MM.1S (cell line): ENCODE measurements around the gene AMZ1.

Source experiments
- DNase-seq: peaks from one replicate; pipeline ENCODE4 v3.0.0-alpha.2; 2015
- H2AFZ ChIP-seq: fragments of 300-600 bp; sonication (generic); 2 replicates; pipeline ENCODE4 v1.6.0; 2016; ENCODE audit warnings: antibody characterized with exemption, low read length
- H3F3A ChIP-seq: fragments of 300-600 bp; sonication (generic); 2 replicates; pipeline ENCODE4 v1.6.1; 2016; ENCODE audit warnings: mild to moderate bottlenecking, antibody characterized with exemption, low read length, moderate library complexity, mixed read lengths; ENCODE audit not compliant: insufficient read depth
- H3K27ac ChIP-seq: fragments of 300-600 bp; sonication (generic); 2 replicates; pipeline ENCODE4 v1.5.1; 2016; ENCODE audit warnings: mild to moderate bottlenecking, low read length
- H3K27me3 ChIP-seq: fragments of 300-600 bp; sonication (generic); replicated peaks from 2 replicates; pipeline ENCODE4 v1.6.0; 2016; ENCODE audit warnings: low read length; ENCODE audit not compliant: insufficient read depth
- H3K36me3 ChIP-seq: fragments of 300-600 bp; sonication (generic); replicated peaks from 2 replicates; pipeline ENCODE4 v1.6.1; 2016; ENCODE audit warnings: mild to moderate bottlenecking, low read length, mixed read lengths; ENCODE audit not compliant: insufficient read depth
- H3K4me1 ChIP-seq: fragments of 300-600 bp; sonication (generic); 2 replicates; pipeline ENCODE4 v1.6.1; 2016; ENCODE audit warnings: low read length, mixed read lengths
- H3K4me2 ChIP-seq: fragments of 300-600 bp; sonication (generic); 2 replicates; pipeline ENCODE4 v1.6.0; 2016; ENCODE audit warnings: low read depth, low read length
- H3K4me3 ChIP-seq: fragments of 300-600 bp; sonication (generic); 2 replicates; pipeline ENCODE4 v1.5.1; 2016; ENCODE audit warnings: low read length, mixed read lengths
- H3K79me2 ChIP-seq: fragments of 300-600 bp; sonication (generic); 2 replicates; pipeline ENCODE4 v1.6.1; 2016; ENCODE audit warnings: mixed run types, low read length, mixed read lengths
- H3K9ac ChIP-seq: fragments of 300-600 bp; sonication (generic); 2 replicates; pipeline ENCODE4 v1.6.1; 2016; ENCODE audit warnings: low read length, mixed read lengths
- H3K9me2 ChIP-seq: fragments of 300-600 bp; sonication (generic); replicated peaks from 2 replicates; pipeline ENCODE4 v1.6.1; 2016; ENCODE audit warnings: mild to moderate bottlenecking, low read length, mixed read lengths; ENCODE audit not compliant: insufficient read depth
- H3K9me3 ChIP-seq: fragments of 300-600 bp; sonication (generic); replicated peaks from 2 replicates; pipeline ENCODE4 v1.6.1; 2016; ENCODE audit warnings: mild to moderate bottlenecking, low read length, mixed read lengths; ENCODE audit not compliant: insufficient read depth
- H4K20me1 ChIP-seq: fragments of 300-600 bp; sonication (generic); 2 replicates; pipeline ENCODE4 v1.6.1; 2016; ENCODE audit warnings: mild to moderate bottlenecking, low read length, moderate library complexity, mixed read lengths; ENCODE audit not compliant: insufficient read depth
- EZH2 ChIP-seq: fragments of 300-600 bp; sonication (generic); optimal IDR thresholded peaks from 2 replicates; pipeline ENCODE3; 2017; ENCODE audit warnings: low read depth, mild to moderate bottlenecking, antibody characterized with exemption, low read length, mixed read lengths
- EZH2phosphoT487 ChIP-seq: fragments of 300-600 bp; sonication (generic); IDR thresholded peaks from 2 replicates; pipeline ENCODE4 v1.6.1; 2018; ENCODE audit warnings: antibody characterized with exemption, low read length
- TF ChIP-seq, protein P1 (sequence below): fragments of 300-600 bp; sonication (generic); IDR thresholded peaks from 2 replicates; pipeline ENCODE4 v1.5.1; 2016; ENCODE audit warnings: antibody characterized with exemption, low read length, mixed read lengths

The AMZ1 gene

DNA sequence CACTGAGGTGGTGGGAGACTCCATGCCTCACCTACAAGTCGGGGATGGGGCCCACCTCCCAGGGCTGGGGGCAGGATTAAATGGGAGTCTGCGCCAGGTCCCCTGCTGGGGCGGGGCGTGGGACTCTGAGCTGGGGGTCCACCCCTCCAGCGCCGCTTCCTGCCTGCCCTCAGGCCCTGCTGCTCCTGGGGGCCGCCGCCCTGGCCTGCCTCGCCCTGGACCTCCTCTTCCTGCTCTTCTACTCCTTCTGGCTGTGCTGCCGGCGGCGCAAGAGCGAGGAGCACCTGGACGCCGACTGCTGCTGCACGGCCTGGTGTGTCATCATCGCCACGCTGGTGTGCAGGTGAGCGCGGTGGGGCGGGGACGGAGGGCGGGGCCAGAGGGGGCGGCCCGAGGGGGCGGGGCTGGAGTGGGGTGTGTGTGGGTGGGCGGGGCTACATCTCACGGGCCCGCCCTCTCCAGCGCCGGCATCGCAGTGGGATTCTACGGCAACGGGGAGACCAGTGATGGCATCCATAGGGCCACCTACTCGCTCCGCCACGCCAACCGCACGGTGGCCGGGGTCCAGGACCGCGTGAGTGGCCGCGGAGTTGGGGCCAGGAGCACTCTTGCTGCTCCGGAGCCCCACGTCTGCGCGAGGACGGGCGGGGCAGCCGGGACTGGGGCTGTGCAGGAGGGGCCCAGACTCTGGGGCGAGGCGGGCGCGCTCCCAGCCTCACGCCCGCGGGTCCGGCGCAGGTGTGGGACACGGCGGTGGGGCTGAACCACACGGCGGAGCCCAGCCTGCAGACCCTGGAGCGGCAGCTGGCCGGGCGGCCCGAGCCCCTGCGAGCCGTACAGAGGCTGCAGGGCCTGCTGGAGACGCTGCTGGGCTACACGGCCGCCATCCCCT is 41.1 kb upstream of the AMZ1 start:
- H3K9me3 ChIP-seq, result no peaks in the 10 kb centered on the region
- no peak overlapping the region for H2AFZ ChIP-seq
- no peak for DNase-seq
- H3K36me3 ChIP-seq, result no peaks in the 10 kb centered on the region
- peaks cover 27% of the 10 kb centered on the region for H3K27me3 ChIP-seq
- no peaks in the 10 kb centered on the region for H3K4me1 ChIP-seq
- no peak overlapping the region for H3K4me2 ChIP-seq
- no peak overlapping the region for H3K27ac ChIP-seq
- H3K9ac ChIP-seq, result no peak overlapping the region
- H3K9me2 ChIP-seq, result no peaks in the 10 kb centered on the region
- H4K20me1 ChIP-seq, result no peaks in the 10 kb centered on the region
- H3K79me2 ChIP-seq, result no peaks in the 10 kb centered on the region
- TF ChIP-seq EZH2phosphoT487 (no peak), EZH2 (no peak)
- TF ChIP-seq, protein P1, sequence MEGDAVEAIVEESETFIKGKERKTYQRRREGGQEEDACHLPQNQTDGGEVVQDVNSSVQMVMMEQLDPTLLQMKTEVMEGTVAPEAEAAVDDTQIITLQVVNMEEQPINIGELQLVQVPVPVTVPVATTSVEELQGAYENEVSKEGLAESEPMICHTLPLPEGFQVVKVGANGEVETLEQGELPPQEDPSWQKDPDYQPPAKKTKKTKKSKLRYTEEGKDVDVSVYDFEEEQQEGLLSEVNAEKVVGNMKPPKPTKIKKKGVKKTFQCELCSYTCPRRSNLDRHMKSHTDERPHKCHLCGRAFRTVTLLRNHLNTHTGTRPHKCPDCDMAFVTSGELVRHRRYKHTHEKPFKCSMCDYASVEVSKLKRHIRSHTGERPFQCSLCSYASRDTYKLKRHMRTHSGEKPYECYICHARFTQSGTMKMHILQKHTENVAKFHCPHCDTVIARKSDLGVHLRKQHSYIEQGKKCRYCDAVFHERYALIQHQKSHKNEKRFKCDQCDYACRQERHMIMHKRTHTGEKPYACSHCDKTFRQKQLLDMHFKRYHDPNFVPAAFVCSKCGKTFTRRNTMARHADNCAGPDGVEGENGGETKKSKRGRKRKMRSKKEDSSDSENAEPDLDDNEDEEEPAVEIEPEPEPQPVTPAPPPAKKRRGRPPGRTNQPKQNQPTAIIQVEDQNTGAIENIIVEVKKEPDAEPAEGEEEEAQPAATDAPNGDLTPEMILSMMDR, result no peak
- H3F3A ChIP-seq, result no peaks in the 10 kb centered on the region
- H3K4me3 ChIP-seq, result no peak overlapping the region

DNA sequence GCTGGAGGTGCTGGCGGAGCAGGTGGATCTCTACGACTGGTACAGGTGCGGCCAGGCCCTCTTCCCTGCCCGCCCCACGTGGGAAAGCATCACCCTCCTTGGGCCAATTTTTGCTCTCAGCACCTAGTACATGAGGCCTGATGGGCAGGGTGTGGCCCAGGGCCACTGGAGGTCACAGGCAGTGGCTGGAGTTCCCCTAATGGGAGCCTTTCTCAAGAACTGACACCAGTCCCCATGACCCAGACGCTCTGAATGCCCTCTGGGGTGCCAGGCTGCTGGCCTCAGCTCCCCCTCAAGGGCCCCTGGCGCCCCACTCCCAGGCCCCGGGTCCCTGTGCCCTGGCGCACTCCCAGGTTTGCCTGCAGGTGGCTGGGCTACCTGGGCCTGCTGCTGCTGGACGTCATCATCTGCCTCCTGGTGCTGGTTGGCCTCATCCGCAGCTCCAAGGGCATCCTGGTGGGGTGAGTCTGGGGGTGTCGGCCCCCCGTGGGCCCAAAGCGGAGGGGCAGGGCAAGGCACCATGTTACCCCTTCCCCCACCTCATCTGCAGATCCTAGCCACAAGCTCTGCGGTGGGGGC is 40.3 kb upstream of the AMZ1 start:
- H3K4me2 ChIP-seq, result no peak overlapping the region
- H3K4me3 ChIP-seq, result no peak overlapping the region
- no peaks in the 10 kb centered on the region for H3K9me3 ChIP-seq
- H3K9me2 ChIP-seq, result no peaks in the 10 kb centered on the region
- peaks cover 33% of the 10 kb centered on the region for H3K27me3 ChIP-seq
- no peaks in the 10 kb centered on the region for H4K20me1 ChIP-seq
- no peak overlapping the region for H2AFZ ChIP-seq
- no peaks in the 10 kb centered on the region for H3K4me1 ChIP-seq
- no peak overlapping the region for H3K9ac ChIP-seq
- no peaks in the 10 kb centered on the region for H3F3A ChIP-seq
- DNase-seq, result no peak
- no peaks in the 10 kb centered on the region for H3K79me2 ChIP-seq
- no peaks in the 10 kb centered on the region for H3K36me3 ChIP-seq
- no peak overlapping the region for H3K27ac ChIP-seq
- TF ChIP-seq EZH2 (no peak), EZH2phosphoT487 (no peak)
- TF ChIP-seq, protein P1, result no peak

DNA sequence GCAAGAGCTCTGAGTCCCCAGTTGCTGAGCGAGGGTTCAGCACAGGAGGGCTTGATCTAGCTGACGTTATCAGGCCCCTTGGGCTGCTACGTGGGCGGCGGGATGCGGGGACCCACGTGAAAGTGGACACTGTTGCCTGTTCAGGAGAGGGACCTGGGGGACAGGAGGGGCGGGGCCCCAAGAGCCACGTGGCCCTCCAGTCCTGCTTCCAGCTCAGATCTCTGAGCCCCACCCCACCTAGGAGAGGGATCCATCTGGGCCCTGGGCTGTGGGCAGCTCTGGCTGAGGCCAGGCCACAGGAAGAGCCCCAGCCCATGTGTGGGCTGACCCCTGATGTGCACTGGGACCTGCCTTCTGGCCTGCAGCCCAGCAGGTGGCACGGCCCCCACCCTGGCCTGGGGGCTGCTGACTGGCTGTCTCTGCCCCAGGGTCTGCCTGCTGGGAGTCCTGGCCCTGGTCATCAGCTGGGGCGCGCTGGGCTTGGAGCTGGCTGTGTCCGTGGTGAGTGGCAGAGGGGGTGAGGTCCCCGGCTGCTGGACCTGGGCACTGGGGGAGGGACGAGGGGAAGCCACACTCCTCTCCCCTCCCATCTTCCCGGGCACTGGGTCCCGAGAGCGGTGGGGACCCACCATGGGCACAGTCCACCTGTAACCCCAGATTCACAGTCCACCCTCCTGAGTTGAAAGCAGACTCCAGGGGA is 38.7 kb upstream of the AMZ1 start:
- no peaks in the 10 kb centered on the region for H3K36me3 ChIP-seq
- TF ChIP-seq EZH2phosphoT487, result no peak
- TF ChIP-seq, protein P1, result no peak
- no peak for TF ChIP-seq EZH2
- no peaks in the 10 kb centered on the region for H3K4me1 ChIP-seq
- no peaks in the 10 kb centered on the region for H4K20me1 ChIP-seq
- no peak for DNase-seq
- no peaks in the 10 kb centered on the region for H3K9me2 ChIP-seq
- H2AFZ ChIP-seq, result no peak overlapping the region
- H3K9me3 ChIP-seq, result no peaks in the 10 kb centered on the region
- H3F3A ChIP-seq, result no peaks in the 10 kb centered on the region
- H3K9ac ChIP-seq, result no peak overlapping the region
- H3K4me2 ChIP-seq, result no peak overlapping the region
- H3K79me2 ChIP-seq, result no peaks in the 10 kb centered on the region
- no peak overlapping the region for H3K27ac ChIP-seq
- peaks cover 35% of the 10 kb centered on the region for H3K27me3 ChIP-seq
- no peak overlapping the region for H3K4me3 ChIP-seq
